Osteoblast (primary cell): ENCODE measurements around the gene DENND2A. TPM values are rescaled to one million over a fixed set of nuclear protein-coding genes. Genes with fewer than 3 reads are reported as not detected.
"Not testable (repeated sequence)": the region's sequence is repeated elsewhere in the genome, so short reads cannot be mapped to it uniquely, and the experiment has no call there.

Experiments
- DNase-seq: peaks from one replicate; pipeline ENCODE4 v3.0.0; 2011; ENCODE audit warnings: low spot score, mixed read lengths; ENCODE audit not compliant: insufficient read length; ENCODE audit errors: missing footprints
- H2AFZ ChIP-seq: 2 replicates; pipeline ENCODE4 v1.6.0; 2011; ENCODE audit warnings: mild to moderate bottlenecking, low read length
- H3K27ac ChIP-seq: 2 replicates; pipeline ENCODE4 v1.5.1; 2011; ENCODE audit warnings: mild to moderate bottlenecking, low read depth, low read length, moderate library complexity
- H3K27me3 ChIP-seq: 2 replicates; pipeline ENCODE4 v1.6.0; 2012; ENCODE audit warnings: mild to moderate bottlenecking, control low read depth, inconsistent platforms, low read length, moderate library complexity; ENCODE audit not compliant: insufficient read depth
- H3K36me3 ChIP-seq: 2 replicates; pipeline ENCODE4 v1.5.1; 2011; ENCODE audit warnings: mild to moderate bottlenecking, low read length, control low read depth, moderate library complexity; ENCODE audit not compliant: insufficient read depth
- H3K4me1 ChIP-seq: 2 replicates; pipeline ENCODE4 v1.5.1; 2011; ENCODE audit warnings: mild to moderate bottlenecking, low read length, control low read depth, moderate library complexity; ENCODE audit not compliant: insufficient read depth
- H3K4me2 ChIP-seq: 2 replicates; pipeline ENCODE4 v1.6.0; 2011; ENCODE audit warnings: mild to moderate bottlenecking, low read length; ENCODE audit not compliant: insufficient read depth
- H3K4me3 ChIP-seq: fragments of 200-600 bp; sonication (generic); 3 replicates; pipeline ENCODE4 v1.5.1; 2012; ENCODE audit warnings: mild to moderate bottlenecking, low read length, inconsistent platforms; ENCODE audit not compliant: insufficient read depth
- H3K79me2 ChIP-seq: 2 replicates; pipeline ENCODE4 v1.6.0; 2012; ENCODE audit warnings: mild to moderate bottlenecking, low read length, control low read depth, inconsistent platforms; ENCODE audit not compliant: insufficient read depth
- H3K9me3 ChIP-seq: 2 replicates; pipeline ENCODE4 v1.5.1; 2011; ENCODE audit warnings: low read depth, low read length, control low read depth
- H4K20me1 ChIP-seq: 2 replicates; pipeline ENCODE4 v1.6.0; 2012; ENCODE audit warnings: mild to moderate bottlenecking, low read length, control low read depth; ENCODE audit not compliant: insufficient read depth
- CTCF ChIP-seq: IDR thresholded peaks from 2 replicates; pipeline ENCODE4 v1.5.1; 2011; ENCODE audit warnings: mild to moderate bottlenecking, low read depth, low read length, moderate library complexity; ENCODE audit errors: extremely low read depth
- total RNA-seq: library from RNA; depleted of rRNA; stranded (reverse); fragments of >200 nt; gene quantifications from 2 replicates; pipeline ENCODE4 v1.2.3, GENCODE V29; 2012

Gene DENND2A
- total RNA-seq, 1 donor = 0.36 TPM

- no peaks in the 10 kb centered on the region for H3K9me3 ChIP-seq
- DNase-seq = peak; percentile 43
- H3K4me2 ChIP-seq = no peak overlapping the region
- no peak overlapping the region for H3K27ac ChIP-seq
- H2AFZ ChIP-seq = no peak overlapping the region
- H3K79me2 ChIP-seq = no peaks in the 10 kb centered on the region
- H3K36me3 ChIP-seq = no peaks in the 10 kb centered on the region
- no peaks in the 10 kb centered on the region for H3K27me3 ChIP-seq
- no peak overlapping the region for H3K4me3 ChIP-seq
- no peaks in the 10 kb centered on the region for H4K20me1 ChIP-seq
- H3K4me1 ChIP-seq = peaks cover 2% of the 10 kb centered on the region
- TF ChIP-seq CTCF = no peak
Observed at GRCh38 chr7:140650367-140650766, 9.8 kb upstream of the DENND2A start.

- no peak overlapping the region for H2AFZ ChIP-seq
- no peaks in the 10 kb centered on the region for H3K79me2 ChIP-seq
- no peak overlapping the region for H3K4me3 ChIP-seq
- no peak overlapping the region for H3K4me2 ChIP-seq
- TF ChIP-seq CTCF = no peak
- no peaks in the 10 kb centered on the region for H3K27me3 ChIP-seq
- DNase-seq = peak; percentile 91
- no peaks in the 10 kb centered on the region for H3K9me3 ChIP-seq
- H4K20me1 ChIP-seq = no peaks in the 10 kb centered on the region
- peaks cover 2% of the 10 kb centered on the region for H3K4me1 ChIP-seq
- H3K36me3 ChIP-seq = no peaks in the 10 kb centered on the region
- no peak overlapping the region for H3K27ac ChIP-seq
Observed at GRCh38 chr7:140649556-140650205, 9.1 kb upstream of the DENND2A start.

- Histone ChIP-seq H3K27ac (no peak overlapping the region), H3K79me2 (no peaks in the 10 kb centered on the region), H3K27me3 (peaks cover 5% of the 10 kb centered on the region), H3K4me2 (no peak overlapping the region), H3K4me1 (no peaks in the 10 kb centered on the region), H2AFZ (no peak overlapping the region), H3K9me3 (no peaks in the 10 kb centered on the region), H3K4me3 (no peak overlapping the region), H3K36me3 (no peaks in the 10 kb centered on the region), H4K20me1 (no peaks in the 10 kb centered on the region)
- DNase-seq = peak; percentile 92
- TF ChIP-seq CTCF = peak; percentile 70
Observed at GRCh38 chr7:140646931-140647647, 6.5 kb upstream of the DENND2A start.

GRCh38 chr7:140645166-140645900 is 4.7 kb upstream of the DENND2A start:
- peak; percentile 40 for TF ChIP-seq CTCF
- DNase-seq = peak; percentile 62

GRCh38 chr7:140644761-140645160 is 4.1 kb upstream of the DENND2A start:
- H3K4me1 ChIP-seq, H3K4me3 ChIP-seq, H4K20me1 ChIP-seq, H2AFZ ChIP-seq, H3K79me2 ChIP-seq, H3K4me2 ChIP-seq, H3K36me3 ChIP-seq, DNase-seq, H3K9me3 ChIP-seq, H3K27ac ChIP-seq: not testable (repeated sequence)
- peaks cover 22% of the 10 kb centered on the region for H3K27me3 ChIP-seq

More at GRCh38 chr7:140645166-140645900, 4.7 kb upstream of the DENND2A start:
- Histone ChIP-seq H3K36me3 (no peaks in the 10 kb centered on the region), H3K4me1 (no peaks in the 10 kb centered on the region), H2AFZ (no peak overlapping the region), H4K20me1 (no peaks in the 10 kb centered on the region), H3K27me3 (peaks cover 18% of the 10 kb centered on the region), H3K4me2 (no peak overlapping the region), H3K27ac (no peak overlapping the region), H3K9me3 (no peaks in the 10 kb centered on the region), H3K4me3 (no peak overlapping the region), H3K79me2 (no peaks in the 10 kb centered on the region)
